ENCODE results near the gene KRT81. TPM values are rescaled to one million over a fixed set of nuclear protein-coding genes. Genes with fewer than 3 reads are reported as not detected.

Gene KRT81
- total RNA-seq, 1 experiment from 2014 or later: 0.70 TPM

DNA sequence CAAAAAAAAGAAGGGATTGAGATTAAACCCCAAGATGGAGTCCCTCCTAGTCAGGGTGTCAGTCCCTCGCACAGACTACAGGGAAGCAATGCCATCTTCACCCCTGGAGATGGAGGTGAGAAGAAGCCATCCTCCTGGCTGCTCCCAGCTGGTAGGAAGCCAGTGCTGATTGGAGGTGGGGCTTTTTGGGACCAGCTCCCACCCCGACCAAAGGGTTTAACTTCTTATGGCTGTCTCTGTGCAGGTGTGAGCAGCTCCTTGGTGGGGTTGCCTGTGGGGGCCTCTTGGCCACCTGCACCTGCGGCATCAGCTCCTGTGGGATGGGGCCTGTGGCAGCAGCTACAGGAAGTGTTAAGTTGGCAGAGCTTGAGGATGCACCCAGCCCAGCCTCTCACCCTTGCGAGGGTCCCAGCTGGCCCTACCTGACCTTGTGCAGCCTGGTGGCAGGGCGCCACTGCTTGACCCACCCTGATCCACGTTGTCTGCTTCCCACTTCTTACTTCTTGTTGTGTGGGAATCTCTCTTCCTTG, 20.7 kb downstream of the KRT81 start:
- H3K9me3 Mint-ChIP-seq: no peaks in the 10 kb centered on the region
- H3K4me3 Mint-ChIP-seq: no peak overlapping the region
- CTCF ChIA-PET: interaction anchor here (1.0 to 9.3 kb wide), 7 partner anchors 8 to 609 kb away, joined by 3 to 122 read pairs (median 4); no protein-coding TSS in a partner anchor
- H3K36me3 Mint-ChIP-seq: no peaks in the 10 kb centered on the region
- H3K27ac Mint-ChIP-seq: no peak overlapping the region
- no peaks in the 10 kb centered on the region for H3K4me1 Mint-ChIP-seq
- peak; percentile 3 for DNase-seq (ENCODE audit: low spot score)
- no peaks in the 10 kb centered on the region; the same call in 1 of the 2 replicates for H3K27me3 Mint-ChIP-seq (ENCODE audit: low read depth)
- ATAC-seq: no peak
- POLR2A ChIA-PET: no interaction called here
- TF ChIP-seq NFYB (CRISPR knock-in tag; conservative IDR thresholded peaks at IDR 0.05; ENCODE audit: low read depth) (no peak), RELA (CRISPR knock-in tag; IDR thresholded peaks at IDR 0.05; ENCODE audit: borderline replicate concordance) (no peak), TP53 (CRISPR knock-in tag; IDR thresholded peaks at IDR 0.05) (no peak), NR1H2 (CRISPR knock-in tag; IDR thresholded peaks at IDR 0.05) (no peak), NR2C2 (CRISPR knock-in tag; IDR thresholded peaks at IDR 0.05) (no peak), E2F4 (CRISPR knock-in tag; IDR thresholded peaks at IDR 0.05; ENCODE audit: borderline replicate concordance, low read depth) (no peak), PREB (CRISPR knock-in tag; IDR thresholded peaks at IDR 0.05; ENCODE audit: borderline replicate concordance) (no peak), USF1 (CRISPR knock-in tag; IDR thresholded peaks at IDR 0.05) (no peak), ZBTB43 (CRISPR knock-in tag; IDR thresholded peaks at IDR 0.05) (no peak), ZNF396 (CRISPR knock-in tag; IDR thresholded peaks at IDR 0.05; ENCODE audit: borderline replicate concordance) (no peak), GRHL2 (CRISPR knock-in tag; IDR thresholded peaks at IDR 0.05; ENCODE audit: insufficient replicate concordance, severe bottlenecking) (no peak), ZNF263 (CRISPR knock-in tag; IDR thresholded peaks at IDR 0.05; ENCODE audit: low read depth) (no peak), HMGXB4 (CRISPR knock-in tag; IDR thresholded peaks at IDR 0.05) (no peak), EMX1 (CRISPR knock-in tag; IDR thresholded peaks at IDR 0.05) (no peak)
- TF ChIP-seq, protein P1, sequence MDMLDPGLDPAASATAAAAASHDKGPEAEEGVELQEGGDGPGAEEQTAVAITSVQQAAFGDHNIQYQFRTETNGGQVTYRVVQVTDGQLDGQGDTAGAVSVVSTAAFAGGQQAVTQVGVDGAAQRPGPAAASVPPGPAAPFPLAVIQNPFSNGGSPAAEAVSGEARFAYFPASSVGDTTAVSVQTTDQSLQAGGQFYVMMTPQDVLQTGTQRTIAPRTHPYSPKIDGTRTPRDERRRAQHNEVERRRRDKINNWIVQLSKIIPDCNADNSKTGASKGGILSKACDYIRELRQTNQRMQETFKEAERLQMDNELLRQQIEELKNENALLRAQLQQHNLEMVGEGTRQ (CRISPR knock-in tag; IDR thresholded peaks at IDR 0.05): no peak
- TF ChIP-seq, protein P2, sequence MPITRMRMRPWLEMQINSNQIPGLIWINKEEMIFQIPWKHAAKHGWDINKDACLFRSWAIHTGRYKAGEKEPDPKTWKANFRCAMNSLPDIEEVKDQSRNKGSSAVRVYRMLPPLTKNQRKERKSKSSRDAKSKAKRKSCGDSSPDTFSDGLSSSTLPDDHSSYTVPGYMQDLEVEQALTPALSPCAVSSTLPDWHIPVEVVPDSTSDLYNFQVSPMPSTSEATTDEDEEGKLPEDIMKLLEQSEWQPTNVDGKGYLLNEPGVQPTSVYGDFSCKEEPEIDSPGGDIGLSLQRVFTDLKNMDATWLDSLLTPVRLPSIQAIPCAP (CRISPR knock-in tag; IDR thresholded peaks at IDR 0.05): no peak

- H3K36me3 Mint-ChIP-seq: no peaks in the 10 kb centered on the region
- H3K27me3 Mint-ChIP-seq (ENCODE audit: low read depth): no peaks in the 10 kb centered on the region; the same call in 1 of the 2 replicates
- ChIA-PET CTCF (interaction anchor here (0.8 to 9.3 kb wide), 4 partner anchors 11 to 59 kb away, joined by 3 to 122 read pairs (median 6); no protein-coding TSS in a partner anchor), POLR2A (no interaction called here)
- no peak overlapping the region for H3K27ac Mint-ChIP-seq
- no peaks in the 10 kb centered on the region for H3K9me3 Mint-ChIP-seq
- H3K4me3 Mint-ChIP-seq: no peak overlapping the region
- H3K4me1 Mint-ChIP-seq: no peaks in the 10 kb centered on the region
- no peak for ATAC-seq
- TF ChIP-seq HMGA2 (CRISPR knock-in tag; IDR thresholded peaks at IDR 0.05) (no peak), GRHL2 (CRISPR knock-in tag; IDR thresholded peaks at IDR 0.05; ENCODE audit: insufficient replicate concordance, severe bottlenecking) (no peak), NR2C2 (CRISPR knock-in tag; IDR thresholded peaks at IDR 0.05) (no peak), FOXJ3 (CRISPR knock-in tag; IDR thresholded peaks at IDR 0.05; ENCODE audit: borderline replicate concordance) (no peak), MXD4 (CRISPR knock-in tag; IDR thresholded peaks at IDR 0.05; ENCODE audit: borderline replicate concordance) (no peak), TEAD4 (CRISPR knock-in tag; IDR thresholded peaks at IDR 0.05) (no peak), TP53 (CRISPR knock-in tag; IDR thresholded peaks at IDR 0.05) (no peak), STAT6 (CRISPR knock-in tag; conservative IDR thresholded peaks at IDR 0.05; ENCODE audit: low read depth) (no peak), FOXK1 (CRISPR knock-in tag; IDR thresholded peaks at IDR 0.05) (no peak)
- TF ChIP-seq, protein P1 (CRISPR knock-in tag; IDR thresholded peaks at IDR 0.05): no peak
- DNase-seq (ENCODE audit: low spot score): no peak
Measured at GRCh38 chr12:52268212-52268611, 23.1 kb downstream of the KRT81 start.

Measured in WTC11 (cell line).